Stimulated activated CD4-positive, alpha-beta T cell treated with anti-CD3 and anti-CD28 coated beads, Interleukin-12 subunit alpha, Interleukin-12 subunit beta, amount 100 ng/mL, for 4 hours (primary cell): ENCODE data around the gene CACNA1H.
"Not testable (repeated sequence)": the region's sequence is repeated elsewhere in the genome, so short reads cannot be mapped to it uniquely, and the experiment has no call there.

ENCODE experiments used
- DNase-seq: peaks from one replicate; pipeline ENCODE4 v3.0.0-alpha.2; 2020

The CACNA1H gene

DNA sequence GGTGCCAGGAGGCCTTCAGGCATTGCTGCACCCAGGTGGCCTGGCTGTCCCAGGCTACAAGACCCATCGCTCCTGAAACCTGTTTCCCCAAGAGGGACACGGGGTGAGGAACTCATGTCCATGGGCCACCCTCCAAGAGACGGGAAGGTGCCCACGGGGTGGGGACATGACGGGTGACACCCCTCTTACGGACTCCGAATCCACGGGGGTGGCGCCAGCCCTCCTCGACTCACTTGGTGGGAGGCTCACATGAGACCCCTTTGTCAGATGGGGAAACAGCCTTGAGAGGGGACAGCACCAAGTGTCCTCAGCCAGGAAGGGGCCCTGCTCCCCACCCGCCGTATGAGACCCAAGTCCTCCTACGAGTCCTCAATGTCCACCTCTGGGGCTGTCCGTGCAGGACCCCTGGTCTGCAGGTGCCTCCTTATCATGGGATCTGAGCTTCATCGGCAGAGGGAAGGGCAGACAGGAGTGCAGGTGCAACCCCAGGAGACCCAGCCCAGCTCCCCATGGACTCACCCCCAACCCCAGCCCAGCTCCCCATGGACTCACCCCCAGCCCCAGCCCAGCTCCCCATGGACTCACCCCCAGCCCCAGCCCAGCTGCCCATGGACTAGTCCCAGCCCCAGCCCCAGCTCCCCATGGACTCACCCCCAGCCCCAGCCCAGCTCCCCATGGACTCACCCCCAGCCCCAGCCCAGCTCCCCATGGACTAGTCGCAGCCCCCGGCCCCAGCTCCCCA is 77.7 kb downstream of the CACNA1H start:
- not testable (repeated sequence) for DNase-seq

DNA sequence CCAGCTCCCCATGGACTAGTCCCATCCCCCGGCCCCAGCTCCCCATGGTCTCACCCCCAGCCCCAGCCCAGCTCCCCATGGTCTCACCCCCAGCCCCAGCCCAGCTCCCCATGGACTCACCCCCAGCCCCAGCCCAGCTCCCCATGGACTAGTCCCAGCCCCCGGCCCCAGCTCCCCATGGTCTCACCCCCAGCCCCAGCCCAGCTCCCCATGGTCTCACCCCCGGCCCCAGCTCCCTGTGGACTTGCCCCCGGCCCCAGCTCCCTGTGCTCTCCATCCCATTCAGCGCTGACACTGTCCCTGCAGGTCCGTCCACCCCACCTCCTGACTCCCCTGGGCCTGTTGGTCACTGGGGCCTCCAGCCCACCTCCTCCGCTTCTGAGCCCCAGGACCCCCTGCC is 78.4 kb downstream of the CACNA1H start:
- DNase-seq = not testable (repeated sequence)

DNA sequence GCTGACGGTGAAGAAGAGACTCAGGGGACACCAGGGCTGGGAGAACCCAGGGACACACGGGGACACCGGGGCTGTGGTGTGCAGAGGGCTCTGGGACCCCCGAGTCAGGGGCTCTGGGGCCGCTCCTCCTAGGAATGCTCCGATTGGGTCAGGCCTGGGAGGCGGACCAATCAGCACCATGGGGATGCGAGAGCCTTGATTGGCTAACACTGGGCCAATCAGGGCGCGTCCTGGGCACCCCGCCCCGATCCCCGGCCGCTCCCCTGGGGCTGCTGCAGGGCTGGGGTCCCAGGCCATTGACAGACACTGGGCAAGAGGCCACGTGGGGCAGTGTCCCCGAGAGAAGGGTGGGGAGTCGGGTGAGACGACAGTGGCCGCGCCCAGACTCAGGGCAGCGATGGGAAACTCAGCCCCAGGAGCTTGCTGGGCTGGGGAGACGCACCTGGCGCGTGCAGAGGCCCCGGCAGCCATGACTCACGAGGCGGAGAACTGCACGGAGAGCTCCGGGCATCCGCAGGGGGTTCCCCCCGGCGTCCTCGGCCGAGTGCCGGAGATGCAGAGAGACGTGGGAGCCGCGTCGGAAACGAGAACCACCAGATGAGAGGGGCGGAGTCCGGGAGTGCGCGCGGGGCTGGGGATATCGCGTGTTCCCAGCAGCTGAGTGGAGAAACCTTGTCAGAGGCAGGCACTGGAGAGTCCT is 79.3 kb downstream of the CACNA1H start:
- not testable (repeated sequence) for DNase-seq

- DNase-seq = not testable (repeated sequence)
Observed at GRCh38 chr16:1236659-1237058, 83.8 kb downstream of the CACNA1H start.

- DNase-seq = no peak
Observed at GRCh38 chr16:1237990-1238389, 85.1 kb downstream of the CACNA1H start.

GRCh38 chr16:1238909-1239308 is 86.0 kb downstream of the CACNA1H start:
- not testable (repeated sequence) for DNase-seq

DNA sequence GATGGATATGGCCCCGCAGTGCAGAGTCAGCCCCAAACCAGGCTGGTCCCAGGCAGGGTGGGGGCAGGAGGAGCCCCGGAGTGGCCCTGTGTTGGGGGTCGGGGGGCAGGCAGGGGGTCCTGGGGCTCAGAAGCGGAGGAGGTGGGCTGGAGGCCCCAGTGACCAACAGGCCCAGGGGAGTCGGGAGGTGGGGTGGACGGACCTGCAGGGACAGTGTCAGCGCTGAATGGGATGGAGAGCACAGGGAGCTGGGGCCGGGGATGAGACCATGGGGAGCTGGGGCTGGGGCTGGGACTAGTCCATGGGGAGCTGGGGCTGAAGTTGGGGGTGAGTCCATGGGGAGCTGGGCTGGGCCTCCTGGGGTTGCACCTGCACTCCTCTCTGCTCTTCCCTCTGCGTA is 86.7 kb downstream of the CACNA1H start:
- not testable (repeated sequence) for DNase-seq

GRCh38 chr16:1240436-1240835 is 87.5 kb downstream of the CACNA1H start, which contains the start of gene TPSAB1:
TPSAB1 (plus strand) TSS chr16:1240705; CDS start chr16:1240939, 234 bp downstream.
- DNase-seq = not testable (repeated sequence)

DNA sequence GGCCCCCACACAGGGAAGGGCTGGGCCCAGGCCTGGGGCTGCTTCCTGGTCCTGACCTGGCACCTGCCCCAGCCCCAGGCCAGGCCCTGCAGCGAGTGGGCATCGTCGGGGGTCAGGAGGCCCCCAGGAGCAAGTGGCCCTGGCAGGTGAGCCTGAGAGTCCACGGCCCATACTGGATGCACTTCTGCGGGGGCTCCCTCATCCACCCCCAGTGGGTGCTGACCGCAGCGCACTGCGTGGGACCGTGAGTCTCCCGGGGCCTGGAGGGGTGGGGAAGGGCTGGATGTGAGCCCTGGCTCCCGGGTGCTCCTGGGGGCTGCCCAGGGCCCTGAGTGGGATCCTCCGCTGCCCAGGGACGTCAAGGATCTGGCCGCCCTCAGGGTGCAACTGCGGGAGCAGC is 88.2 kb downstream of the CACNA1H start:
- not testable (repeated sequence) for DNase-seq

DNA sequence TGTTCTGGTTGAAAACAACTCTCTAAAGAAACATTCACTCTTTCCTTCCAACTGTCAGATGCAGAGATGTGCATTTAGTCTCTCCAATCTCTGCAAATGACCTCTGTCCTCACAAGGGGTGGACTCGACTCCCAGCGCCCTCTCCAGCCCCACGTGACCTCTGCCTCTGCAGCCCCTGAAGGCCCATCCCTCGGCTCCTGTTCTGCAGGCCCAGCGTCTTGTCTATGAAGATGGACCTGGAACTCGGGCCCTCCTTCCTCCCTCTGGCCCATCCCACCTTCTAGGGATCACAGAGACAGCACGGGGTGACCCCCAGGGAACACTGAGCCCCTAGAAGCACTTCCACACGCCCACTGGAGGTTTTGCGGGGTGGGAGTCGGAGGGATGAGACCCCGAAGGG is 90.5 kb downstream of the CACNA1H start:
- not testable (repeated sequence) for DNase-seq

DNA sequence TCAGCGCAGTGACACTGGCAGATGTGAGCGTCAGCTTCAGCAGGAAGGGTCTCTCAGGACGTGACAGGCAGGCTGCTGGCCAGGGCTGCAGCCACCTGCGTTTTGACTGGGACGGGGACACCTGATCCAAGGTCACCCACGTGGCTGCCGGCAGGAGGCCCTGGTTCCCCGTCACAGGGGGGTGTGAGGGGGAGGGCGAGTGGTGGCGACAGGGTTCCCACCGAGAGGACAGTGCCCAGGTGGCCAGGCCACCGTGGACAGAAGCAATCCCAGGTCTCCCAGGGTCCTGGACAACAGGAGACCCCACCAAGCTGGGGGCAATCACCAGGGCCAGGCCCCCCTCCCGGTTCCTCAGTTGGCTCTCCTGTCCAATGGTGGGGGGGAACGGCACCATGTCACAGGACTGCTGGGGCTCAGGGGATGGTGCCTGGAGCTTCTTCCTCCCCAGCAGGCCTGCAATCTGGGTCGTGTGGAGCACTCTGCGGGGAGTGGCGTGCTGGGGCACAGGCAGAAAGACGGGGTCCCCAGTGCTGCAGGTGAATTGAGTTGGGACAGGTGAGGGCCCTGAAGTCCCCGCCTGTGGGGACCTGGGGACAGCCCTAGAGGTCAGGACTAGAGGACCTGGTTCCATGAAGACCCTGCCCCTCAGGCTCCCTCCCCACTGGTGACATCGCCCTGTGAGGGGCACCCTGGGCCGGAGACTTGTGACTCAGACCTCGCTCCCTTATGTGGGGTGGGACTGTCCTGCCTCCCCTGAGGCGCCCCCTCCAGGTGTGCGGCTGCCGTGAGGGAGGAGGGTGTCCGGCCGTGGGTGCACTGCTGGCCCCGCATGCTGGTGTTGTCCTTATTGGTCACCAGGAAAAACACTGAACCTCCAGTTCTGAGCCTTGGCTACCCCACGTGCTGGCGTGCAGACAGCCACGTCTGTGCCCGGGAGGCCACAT is 91.3 kb downstream of the CACNA1H start:
- not testable (repeated sequence) for DNase-seq

- no peak for DNase-seq
Observed at GRCh38 chr16:1244881-1245280, 92.0 kb downstream of the CACNA1H start.

- DNase-seq = no peak
Observed at GRCh38 chr16:1245452-1246020, 92.6 kb downstream of the CACNA1H start.

- not testable (repeated sequence) for DNase-seq
Observed at GRCh38 chr16:1247903-1248537, 95.1 kb downstream of the CACNA1H start.

- not testable (repeated sequence) for DNase-seq
Observed at GRCh38 chr16:1249031-1249755, 96.3 kb downstream of the CACNA1H start.

DNA sequence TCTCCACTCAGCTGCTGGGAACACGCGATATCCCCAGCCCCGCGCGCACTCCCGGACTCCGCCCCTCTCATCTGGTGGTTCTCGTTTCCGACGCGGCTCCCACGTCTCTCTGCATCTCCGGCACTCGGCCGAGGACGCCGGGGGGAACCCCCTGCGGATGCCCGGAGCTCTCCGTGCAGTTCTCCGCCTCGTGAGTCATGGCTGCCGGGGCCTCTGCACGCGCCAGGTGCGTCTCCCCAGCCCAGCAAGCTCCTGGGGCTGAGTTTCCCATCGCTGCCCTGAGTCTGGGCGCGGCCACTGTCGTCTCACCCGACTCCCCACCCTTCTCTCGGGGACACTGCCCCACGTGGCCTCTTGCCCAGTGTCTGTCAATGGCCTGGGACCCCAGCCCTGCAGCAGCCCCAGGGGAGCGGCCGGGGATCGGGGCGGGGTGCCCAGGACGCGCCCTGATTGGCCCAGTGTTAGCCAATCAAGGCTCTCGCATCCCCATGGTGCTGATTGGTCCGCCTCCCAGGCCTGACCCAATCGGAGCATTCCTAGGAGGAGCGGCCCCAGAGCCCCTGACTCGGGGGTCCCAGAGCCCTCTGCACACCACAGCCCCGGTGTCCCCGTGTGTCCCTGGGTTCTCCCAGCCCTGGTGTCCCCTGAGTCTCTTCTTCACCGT is 100.9 kb downstream of the CACNA1H start:
- not testable (repeated sequence) for DNase-seq

DNA sequence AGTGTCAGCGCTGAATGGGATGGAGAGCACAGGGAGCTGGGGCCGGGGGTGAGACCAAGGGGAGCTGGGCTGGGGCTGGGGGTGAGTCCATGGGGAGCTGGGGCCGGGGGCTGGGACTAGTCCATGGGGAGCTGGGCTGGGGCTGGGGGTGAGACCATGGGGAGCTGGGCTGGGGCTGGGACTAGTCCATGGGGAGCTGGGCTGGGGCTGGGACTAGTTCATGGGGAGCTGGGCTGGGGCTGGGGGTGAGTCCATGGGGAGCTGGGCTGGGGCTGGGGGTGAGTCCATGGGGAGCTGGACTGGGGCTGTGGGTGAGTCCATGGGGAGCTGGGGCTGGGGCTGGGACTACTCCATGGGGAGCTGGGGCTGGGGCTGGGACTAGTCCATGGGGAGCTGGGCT is 101.9 kb downstream of the CACNA1H start:
- not testable (repeated sequence) for DNase-seq

GRCh38 chr16:1255276-1256122 is 102.6 kb downstream of the CACNA1H start, which contains the start of gene TPSD1:
TPSD1 (plus strand) TSS chr16:1256069; CDS start chr16:1256281, 212 bp downstream.
- not testable (repeated sequence) for DNase-seq

- DNase-seq = not testable (repeated sequence)
Observed at GRCh38 chr16:1256296-1256873, 103.5 kb downstream of the CACNA1H start.
